ENCODE data around the gene CRIM1.

Gene CRIM1

GRCh38 chr2:36462311-36462935, 106.8 kb downstream of the CRIM1 start:
- DNase-seq = no peak

- no peak for DNase-seq
Measured at GRCh38 chr2:36463365-36463764, 107.8 kb downstream of the CRIM1 start.

- DNase-seq = no peak
Measured at GRCh38 chr2:36464006-36464721, 108.6 kb downstream of the CRIM1 start.

- DNase-seq = no peak
Measured at GRCh38 chr2:36466135-36466534, 110.6 kb downstream of the CRIM1 start.

- no peak for DNase-seq
Measured at GRCh38 chr2:36468463-36469105, 113.0 kb downstream of the CRIM1 start.

GRCh38 chr2:36469106-36469477, 113.5 kb downstream of the CRIM1 start:
- DNase-seq = no peak

- DNase-seq = no peak
Measured at GRCh38 chr2:36469710-36470109, 114.1 kb downstream of the CRIM1 start.

- DNase-seq = no peak
Measured at GRCh38 chr2:36473230-36473629, 117.7 kb downstream of the CRIM1 start.

- no peak for DNase-seq
Measured at GRCh38 chr2:36476411-36476810, 120.8 kb downstream of the CRIM1 start.

- DNase-seq = no peak
Measured at GRCh38 chr2:36477315-36477714, 121.7 kb downstream of the CRIM1 start.

- DNase-seq = no peak
Measured at GRCh38 chr2:36477746-36478145, 122.2 kb downstream of the CRIM1 start.

GRCh38 chr2:36478332-36478738, 122.8 kb downstream of the CRIM1 start:
- DNase-seq = no peak

- DNase-seq = no peak
Measured at GRCh38 chr2:36478999-36479398, 123.4 kb downstream of the CRIM1 start.

- DNase-seq = no peak
Measured at GRCh38 chr2:36479406-36479805, 123.8 kb downstream of the CRIM1 start.

- DNase-seq = no peak
Measured at GRCh38 chr2:36480028-36480427, 124.5 kb downstream of the CRIM1 start.

- DNase-seq = no peak
Measured at GRCh38 chr2:36480636-36481035, 125.1 kb downstream of the CRIM1 start.

- no peak for DNase-seq
Measured at GRCh38 chr2:36481709-36482108, 126.1 kb downstream of the CRIM1 start.

GRCh38 chr2:36482576-36483214, 127.1 kb downstream of the CRIM1 start:
- no peak for DNase-seq

- DNase-seq = no peak
Measured at GRCh38 chr2:36483290-36483689, 127.7 kb downstream of the CRIM1 start.

- DNase-seq = no peak
Measured at GRCh38 chr2:36484454-36484853, 128.9 kb downstream of the CRIM1 start.

GRCh38 chr2:36485521-36485920, 129.9 kb downstream of the CRIM1 start:
- no peak for DNase-seq

GRCh38 chr2:36486521-36487044, 131.0 kb downstream of the CRIM1 start:
- no peak for DNase-seq

GRCh38 chr2:36487947-36488346, 132.4 kb downstream of the CRIM1 start:
- no peak for DNase-seq

GRCh38 chr2:36489281-36489680, 133.7 kb downstream of the CRIM1 start:
- DNase-seq = no peak
